Lung (tissue), 12 donors: ENCODE results near the gene MAPK6. TPM values are rescaled to one million over a fixed set of nuclear protein-coding genes. Genes with fewer than 3 reads are reported as not detected.

Experiments
- ATAC-seq: fragments of 200-7000 bp; cut with Tn5 transposase; one replicate; pipeline ENCODE4 v1.9.1; 2020; ENCODE audit warnings: moderate number of reproducible peaks; ENCODE audit not compliant: insufficient read depth, low FRiP score
- DNase-seq, 3 donors: peaks; one replicate each; pipeline ENCODE4 v3.0.0-alpha.2; 2013 to 2017
- H3K27ac ChIP-seq, 2 donors: one replicate each; pipeline ENCODE4 v1.5.1; 2013; ENCODE audit warnings: mild to moderate bottlenecking in 2 of 2, moderate library complexity in 2 of 2, control low read depth in 1 of 2, inconsistent platforms in 1 of 2, low read depth in 1 of 2, low read length in 1 of 2
- H3K27me3 ChIP-seq, 3 donors: one replicate each; pipeline ENCODE4 v1.5.1; 2013; ENCODE audit warnings: low read length in 2 of 3; ENCODE audit not compliant: control insufficient read depth in 3 of 3, insufficient read depth in 3 of 3
- H3K36me3 ChIP-seq, 4 donors: one replicate each; pipeline ENCODE4 v1.5.1; 2013; ENCODE audit warnings: low read length in 4 of 4, mild to moderate bottlenecking in 1 of 4, moderate library complexity in 1 of 4; ENCODE audit not compliant: control insufficient read depth in 4 of 4, insufficient read depth in 4 of 4
- H3K4me1 ChIP-seq, 5 donors: one replicate each; pipeline ENCODE4 v1.5.1; 2013; ENCODE audit warnings: low read length in 5 of 5, mild to moderate bottlenecking in 2 of 5, moderate library complexity in 1 of 5; ENCODE audit not compliant: control insufficient read depth in 5 of 5, insufficient read depth in 5 of 5
- H3K4me3 ChIP-seq: one replicate; pipeline ENCODE4 v1.5.1; 2013; ENCODE audit warnings: mild to moderate bottlenecking, control low read depth, moderate library complexity
- H3K9ac ChIP-seq, 2 donors: one replicate each; pipeline ENCODE4 v1.5.1; 2013; ENCODE audit warnings: low read length in 2 of 2, control low read depth in 1 of 2; ENCODE audit not compliant: insufficient read depth in 1 of 2
- H3K9me3 ChIP-seq, 4 donors: one replicate each; pipeline ENCODE4 v1.5.1; 2013; ENCODE audit warnings: low read length in 3 of 4, mild to moderate bottlenecking in 1 of 4, moderate library complexity in 1 of 4; ENCODE audit not compliant: control insufficient read depth in 4 of 4, insufficient read depth in 3 of 4
- whole genome bisulfite sequencing, 2 donors: extraction: QIAGEN DNeasy Blood & Tissue Kit; methylation state at CpG; one replicate each; pipeline ENCODE4 v1.1.7; 2013; 5-methylcytosine and 5-hydroxymethylcytosine counted together
- polyA plus RNA-seq, 2 donors: library from polyadenylated mRNA; stranded (reverse); fragments of 200-250 nt; gene quantifications; one replicate each; pipeline ENCODE4 v1.2.1, GENCODE V29; 2013
- total RNA-seq, 2 donors: library from RNA; depleted of rRNA in 1 of 2; stranded (reverse); fragments of >200 nt in 1 of 2; gene quantifications; one replicate each; pipeline ENCODE4 v1.2.1, GENCODE V29; 2014 to 2021
- TF ChIP-seq, protein P1 (sequence below): IDR thresholded peaks from 2 replicates; pipeline ENCODE4 v1.5.1; 2012; ENCODE audit warnings: mild to moderate bottlenecking; ENCODE audit errors: control extremely low read depth, extremely low read depth
- donor health status: control.
- donor health status: control.
- donor health status: Bipolar disorder and iron deficiency.
- donor health status: healthy.
- donor health status: DM: yes; HTN: yes; CAD: no.

The MAPK6 gene
- total and polyA plus RNA-seq, 4 donors = 5.4 to 39.8 (median 24.6) TPM

DNA sequence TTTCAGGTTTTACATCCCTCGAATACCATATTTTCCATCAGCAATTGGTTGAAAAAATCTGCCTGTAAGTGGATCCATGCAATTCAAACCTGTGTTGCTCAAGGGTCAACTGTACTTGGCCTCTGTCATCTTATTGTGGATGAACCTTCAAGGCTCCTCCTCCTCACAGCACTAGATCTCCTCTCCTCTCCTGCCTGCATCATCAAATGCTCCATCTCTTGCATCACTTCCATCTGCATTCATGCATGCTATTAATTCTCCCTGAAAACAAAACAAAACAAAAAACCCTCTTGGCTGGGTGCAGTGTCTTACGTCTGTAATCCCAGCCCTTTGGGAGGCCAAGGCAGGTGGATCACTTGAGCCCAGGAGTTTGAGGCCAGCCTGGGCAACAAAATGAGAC, 83.4 kb downstream of the MAPK6 start:
- Histone ChIP-seq H3K36me3 (no peaks in the 10 kb centered on the region), H3K4me3 (no peak overlapping the region), H3K27ac (no peak overlapping the region), H3K4me1 (no peaks in the 10 kb centered on the region), H3K9me3 (no peaks in the 10 kb centered on the region), H3K9ac (no peak overlapping the region), H3K27me3 (no peaks in the 10 kb centered on the region)
- TF ChIP-seq, protein P1, sequence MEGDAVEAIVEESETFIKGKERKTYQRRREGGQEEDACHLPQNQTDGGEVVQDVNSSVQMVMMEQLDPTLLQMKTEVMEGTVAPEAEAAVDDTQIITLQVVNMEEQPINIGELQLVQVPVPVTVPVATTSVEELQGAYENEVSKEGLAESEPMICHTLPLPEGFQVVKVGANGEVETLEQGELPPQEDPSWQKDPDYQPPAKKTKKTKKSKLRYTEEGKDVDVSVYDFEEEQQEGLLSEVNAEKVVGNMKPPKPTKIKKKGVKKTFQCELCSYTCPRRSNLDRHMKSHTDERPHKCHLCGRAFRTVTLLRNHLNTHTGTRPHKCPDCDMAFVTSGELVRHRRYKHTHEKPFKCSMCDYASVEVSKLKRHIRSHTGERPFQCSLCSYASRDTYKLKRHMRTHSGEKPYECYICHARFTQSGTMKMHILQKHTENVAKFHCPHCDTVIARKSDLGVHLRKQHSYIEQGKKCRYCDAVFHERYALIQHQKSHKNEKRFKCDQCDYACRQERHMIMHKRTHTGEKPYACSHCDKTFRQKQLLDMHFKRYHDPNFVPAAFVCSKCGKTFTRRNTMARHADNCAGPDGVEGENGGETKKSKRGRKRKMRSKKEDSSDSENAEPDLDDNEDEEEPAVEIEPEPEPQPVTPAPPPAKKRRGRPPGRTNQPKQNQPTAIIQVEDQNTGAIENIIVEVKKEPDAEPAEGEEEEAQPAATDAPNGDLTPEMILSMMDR = no peak
- no peak for ATAC-seq
- no peak for DNase-seq
- 88 to 89% methylated on average over 2 of the region's 2 CpGs for WGBS, 2 donors

- H3K27me3 ChIP-seq = peaks cover 0 to 1% (median 0%) of the 10 kb centered on the region in 3 donors
- ATAC-seq = no peak
- WGBS, 2 donors = 73 to 80% methylated on average over 5 of the region's 5 CpGs
- no peaks in the 10 kb centered on the region for H3K9me3 ChIP-seq
- TF ChIP-seq, protein P1 = no peak
- H3K4me3 ChIP-seq = no peak overlapping the region
- no peak overlapping the region for H3K9ac ChIP-seq
- H3K4me1 ChIP-seq = no peaks in the 10 kb centered on the region
- DNase-seq = peak in 1 of 3 donors; percentile 31
- no peak overlapping the region for H3K27ac ChIP-seq
- no peaks in the 10 kb centered on the region for H3K36me3 ChIP-seq
Measured at GRCh38 chr15:52103217-52104207, 84.5 kb downstream of the MAPK6 start.

GRCh38 chr15:52104532-52105004, 85.5 kb downstream of the MAPK6 start:
- H3K27me3 ChIP-seq = peaks cover 0 to 6% (median 0%) of the 10 kb centered on the region in 3 donors
- WGBS, 2 donors = 91 to 96% methylated on average over 5 of the region's 5 CpGs
- no peaks in the 10 kb centered on the region for H3K4me1 ChIP-seq
- H3K9me3 ChIP-seq = no peaks in the 10 kb centered on the region
- H3K36me3 ChIP-seq = no peaks in the 10 kb centered on the region
- ATAC-seq (no peak), DNase-seq (no peak)
- TF ChIP-seq, protein P1 = no peak
- H3K27ac ChIP-seq = no peak overlapping the region
- H3K4me3 ChIP-seq = no peak overlapping the region
- H3K9ac ChIP-seq = no peak overlapping the region
